Calu3 (cell line): ENCODE results near the gene SLCO1B3. TPM values are rescaled to one million over a fixed set of nuclear protein-coding genes. Genes with fewer than 3 reads are reported as not detected.

Source experiments
- BruUV-seq: library from RNA; stranded (reverse); fragments of 400-500 nt; replicated peaks from 2 replicates; lab custom pipeline; 2021; lab: Mats Ljungman, UMichigan
- CTCF ChIA-PET: fragments of 300-600 bp; sonication (Branson Sonifier 250); formaldehyde crosslinking; loops from one replicate; lab custom pipeline; 2022; ENCODE audit warnings: antibody characterized with exemption; lab: Charles Lee
- DNase-seq: peaks from one replicate; pipeline ENCODE4 v3.0.0; 2022
- H3K27ac Mint-ChIP-seq: one replicate; pipeline ENCODE4 v1.8.0; 2022; ENCODE audit warnings: mixed read lengths; ENCODE audit not compliant: unreplicated experiment
- H3K27me3 Mint-ChIP-seq: one replicate; pipeline ENCODE4 v1.8.0; 2022; ENCODE audit warnings: mixed read lengths; ENCODE audit not compliant: unreplicated experiment
- H3K36me3 Mint-ChIP-seq: one replicate; pipeline ENCODE4 v1.8.0; 2022; ENCODE audit warnings: mild to moderate bottlenecking, moderate library complexity, mixed read lengths; ENCODE audit not compliant: insufficient read depth, unreplicated experiment
- H3K4me1 Mint-ChIP-seq: one replicate; pipeline ENCODE4 v1.8.0; 2022; ENCODE audit warnings: mild to moderate bottlenecking, low read depth, mixed read lengths; ENCODE audit not compliant: unreplicated experiment
- H3K4me3 Mint-ChIP-seq: one replicate; pipeline ENCODE4 v1.8.0; 2022; ENCODE audit warnings: mild to moderate bottlenecking, low read depth, moderate library complexity, mixed read lengths; ENCODE audit not compliant: unreplicated experiment
- H3K9me3 Mint-ChIP-seq: one replicate; pipeline ENCODE4 v1.8.0; 2022; ENCODE audit warnings: low read depth, mixed read lengths; ENCODE audit not compliant: unreplicated experiment
- CTCF ChIP-seq: fragments of 200-600 bp; IDR thresholded peaks from one replicate; pipeline ENCODE4 v1.8.0; 2022; ENCODE audit warnings: antibody characterized with exemption; ENCODE audit not compliant: unreplicated experiment
- intact Hi-C: fragments of 100-400 bp; cut with micrococcal nuclease; formaldehyde crosslinking; loops from one replicate; pipeline ENCODE4 v1.10.0; 2022; ENCODE audit not compliant: unreplicated experiment
- total RNA-seq: library from RNA; stranded (reverse); gene quantifications from 2 replicates; pipeline ENCODE4 v1.2.3, GENCODE V29; 2022

Gene SLCO1B3
- total RNA-seq, 1 experiment from 2014 or later = 40.4 TPM

GRCh38 chr12:20792971-20793370, 17.5 kb upstream of the SLCO1B3 start:
- CTCF ChIA-PET = interaction anchor here (0.6 kb wide), 1 partner anchor 465 kb away, joined by 3 read pairs; no protein-coding TSS in a partner anchor
- intact Hi-C loops = no loop called here
- H3K4me3 Mint-ChIP-seq = no peak overlapping the region
- DNase-seq = no peak
- TF ChIP-seq CTCF = no peak
- peak overlapping the region; percentile 27 for H3K27ac Mint-ChIP-seq
- peaks cover 12% of the 10 kb centered on the region for H3K36me3 Mint-ChIP-seq
- BruUV-seq = no TSS peak
- H3K9me3 Mint-ChIP-seq = peaks cover 5% of the 10 kb centered on the region
- no peaks in the 10 kb centered on the region for H3K4me1 Mint-ChIP-seq
- no peaks in the 10 kb centered on the region for H3K27me3 Mint-ChIP-seq

GRCh38 chr12:20798554-20798953, 12.0 kb upstream of the SLCO1B3 start:
- no peaks in the 10 kb centered on the region for H3K4me1 Mint-ChIP-seq
- DNase-seq = peak; percentile 12
- intact Hi-C loops = loop anchor here (1.0 kb wide), 1 partner anchor 152 kb away; no protein-coding TSS in a partner anchor
- H3K27ac Mint-ChIP-seq = no peak overlapping the region
- H3K9me3 Mint-ChIP-seq = no peaks in the 10 kb centered on the region
- peaks cover 6% of the 10 kb centered on the region for H3K36me3 Mint-ChIP-seq
- no peaks in the 10 kb centered on the region for H3K27me3 Mint-ChIP-seq
- CTCF ChIA-PET = no interaction called here
- no peak overlapping the region for H3K4me3 Mint-ChIP-seq
- TF ChIP-seq CTCF = no peak
- BruUV-seq = no TSS peak

GRCh38 chr12:20800160-20800559, 10.3 kb upstream of the SLCO1B3 start:
- Mint-ChIP-seq H3K36me3 (no peaks in the 10 kb centered on the region), H3K9me3 (no peaks in the 10 kb centered on the region), H3K4me1 (no peaks in the 10 kb centered on the region), H3K4me3 (no peak overlapping the region), H3K27me3 (no peaks in the 10 kb centered on the region), H3K27ac (no peak overlapping the region)
- no peak for TF ChIP-seq CTCF
- no peak for DNase-seq
- intact Hi-C loops = no loop called here
- CTCF ChIA-PET = no interaction called here
- no TSS peak for BruUV-seq

GRCh38 chr12:20801035-20801434, 9.5 kb upstream of the SLCO1B3 start:
- no peak for TF ChIP-seq CTCF
- Mint-ChIP-seq H3K4me3 (no peak overlapping the region), H3K27ac (no peak overlapping the region), H3K27me3 (no peaks in the 10 kb centered on the region), H3K9me3 (no peaks in the 10 kb centered on the region), H3K36me3 (no peaks in the 10 kb centered on the region), H3K4me1 (no peaks in the 10 kb centered on the region)
- no TSS peak for BruUV-seq
- intact Hi-C loops = no loop called here
- no peak for DNase-seq
- CTCF ChIA-PET = no interaction called here
